Uterus (tissue), 4 donors: ENCODE results near the gene TMEM185A. TPM values are rescaled to one million over a fixed set of nuclear protein-coding genes. Genes with fewer than 3 reads are reported as not detected.
"Not testable (repeated sequence)": the region's sequence is repeated elsewhere in the genome, so short reads cannot be mapped to it uniquely, and the experiment has no call there.

Experiments
- DNase-seq, 2 donors: peaks; one replicate each; pipeline ENCODE4 v3.0.0-alpha.2; 2019 to 2020
- H3K27ac ChIP-seq, 2 donors: fragments of 200-600 bp; sonication (generic); 1 replicate in 1 of 2; 2 replicates in 1 of 2; pipeline ENCODE4 v1.5.1; 2016 to 2018
- H3K27me3 ChIP-seq, 2 donors: fragments of 200-600 bp; sonication (generic); one replicate each; pipeline ENCODE4 v1.5.1; 2018 to 2019; ENCODE audit warnings: control low read depth in 1 of 2
- H3K36me3 ChIP-seq, 2 donors: fragments of 200-600 bp; sonication (generic); one replicate each; pipeline ENCODE4 v1.5.1; 2019; ENCODE audit warnings: control low read depth in 1 of 2
- H3K4me1 ChIP-seq, 2 donors: fragments of 200-600 bp; sonication (generic); one replicate each; pipeline ENCODE4 v1.5.1; 2018 to 2019; ENCODE audit warnings: control low read depth in 1 of 2
- H3K4me3 ChIP-seq, 2 donors: fragments of 200-600 bp; sonication (generic); 1 replicate in 1 of 2; 2 replicates in 1 of 2; pipeline ENCODE4 v1.5.1; 2018 to 2019; ENCODE audit warnings: mild to moderate bottlenecking in 1 of 2
- H3K9me3 ChIP-seq, 2 donors: fragments of 200-600 bp; sonication (generic); one replicate each; pipeline ENCODE4 v1.5.1; 2019; ENCODE audit warnings: control low read depth in 1 of 2
- POLR2A ChIP-seq, 2 donors: fragments of 450-650 bp; IDR thresholded peaks; one replicate each; pipeline ENCODE4 v1.6.1; 2016; ENCODE audit warnings: antibody characterized with exemption in 2 of 2, mild to moderate bottlenecking in 1 of 2, moderate library complexity in 1 of 2
- intact Hi-C: fragments of 100-400 bp; cut with DNase I; formaldehyde crosslinking; loops from one replicate; pipeline ENCODE4 v1.15.1; 2023; ENCODE audit warnings: low total_unique reads
- total RNA-seq, 4 donors: library from RNA; depleted of rRNA in 3 of 4; stranded (reverse); fragments of >200 nt in 3 of 4; gene quantifications; one replicate each; pipeline versions ENCODE4 v1.1.0 to v1.2.4, GENCODE V29; 2014 to 2023
- TF ChIP-seq, protein P1 (sequence below), 4 experiments: fragments of 200-600 bp in 2 of 4; fragments of 450-650 bp in 2 of 4; sonication (generic) in 2 of 4; IDR thresholded peaks; one replicate each; pipeline ENCODE4 v1.5.1; 2016 to 2019; ENCODE audit warnings: antibody characterized with exemption in 4 of 4, mild to moderate bottlenecking in 2 of 4, moderate library complexity in 1 of 4
- donor health status: DM: yes; HTN: yes; CAD: no.

The TMEM185A gene
- total RNA-seq, 4 donors from 2014 or later = 2.0 to 33.9 (median 16.7) TPM

DNA sequence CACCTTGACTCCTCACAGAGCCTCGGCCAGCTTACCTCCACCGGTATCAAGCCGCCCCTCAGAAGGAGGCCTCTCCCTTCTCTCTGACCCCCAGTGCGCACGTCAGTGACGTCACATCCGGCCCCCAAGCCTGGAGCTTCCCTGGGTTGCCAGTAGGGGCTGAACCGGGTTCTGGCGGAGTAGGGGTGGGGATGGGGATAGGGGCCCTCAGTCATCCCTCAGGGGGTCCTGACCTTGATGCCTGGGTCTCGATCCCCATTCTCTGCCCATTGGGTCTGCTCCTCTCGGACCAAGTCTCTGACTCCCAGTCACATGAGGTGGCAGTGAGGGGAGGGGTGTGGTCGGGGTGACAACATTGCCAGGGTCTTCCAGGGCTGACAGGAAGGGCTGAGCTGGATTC lies 44.2 kb downstream of the TMEM185A start, which contains the start of gene MAGEA9B:
MAGEA9B (minus strand) TSS at position 101 of the 400 bp plus-strand sequence. CDS start 4,280 bp downstream, outside the sequence.
- DNase-seq, intact Hi-C loops, H3K4me1 ChIP-seq, H3K36me3 ChIP-seq, H3K4me3 ChIP-seq, H3K27ac ChIP-seq, H3K9me3 ChIP-seq, H3K27me3 ChIP-seq: not testable (repeated sequence)

DNA sequence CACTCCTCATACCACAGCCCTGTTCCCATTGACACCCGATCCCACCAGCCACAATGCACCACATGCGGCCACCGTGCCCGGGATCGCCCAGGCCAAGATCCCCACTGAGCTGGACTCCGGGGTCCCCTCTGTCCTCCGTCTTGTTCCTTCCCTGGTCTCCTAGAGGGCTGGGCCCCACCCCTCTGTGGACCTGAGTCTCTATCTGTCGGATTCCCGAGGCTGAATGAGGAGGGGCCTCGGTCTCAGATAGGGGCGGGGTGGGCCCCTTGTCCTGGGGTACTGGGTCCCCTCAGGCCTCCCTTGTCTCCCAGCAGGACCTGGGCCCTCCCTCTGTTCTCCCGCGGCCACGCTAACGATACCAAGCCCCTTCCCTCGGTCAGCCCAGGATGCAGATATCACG lies 46.0 kb downstream of the TMEM185A start:
- H3K27ac ChIP-seq, H3K27me3 ChIP-seq, H3K36me3 ChIP-seq, DNase-seq, intact Hi-C loops, H3K4me3 ChIP-seq, H3K9me3 ChIP-seq, H3K4me1 ChIP-seq: not testable (repeated sequence)

DNA sequence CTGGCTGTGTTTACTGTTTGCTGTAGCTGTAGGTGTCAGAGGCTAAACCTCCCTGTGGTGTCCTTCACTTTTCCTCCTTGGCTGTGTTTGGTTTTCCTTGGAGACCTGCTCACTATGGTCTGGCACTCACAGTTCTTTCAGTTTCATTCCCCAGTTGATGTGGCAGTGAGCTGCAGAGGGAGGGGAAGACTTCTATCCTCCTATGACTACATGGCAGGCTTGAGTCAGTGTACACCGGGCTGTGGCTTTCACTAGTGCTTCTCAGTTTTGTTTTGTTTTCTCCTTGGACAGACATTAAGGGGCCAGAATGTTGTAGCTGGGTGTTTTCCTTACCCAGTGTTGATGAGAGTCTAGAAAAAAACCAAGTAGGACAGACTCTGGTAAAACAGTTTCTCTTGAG lies 58.1 kb downstream of the TMEM185A start:
- H3K27me3 ChIP-seq, H3K9me3 ChIP-seq, H3K36me3 ChIP-seq, DNase-seq, intact Hi-C loops, H3K4me3 ChIP-seq, H3K4me1 ChIP-seq, H3K27ac ChIP-seq: not testable (repeated sequence)

DNA sequence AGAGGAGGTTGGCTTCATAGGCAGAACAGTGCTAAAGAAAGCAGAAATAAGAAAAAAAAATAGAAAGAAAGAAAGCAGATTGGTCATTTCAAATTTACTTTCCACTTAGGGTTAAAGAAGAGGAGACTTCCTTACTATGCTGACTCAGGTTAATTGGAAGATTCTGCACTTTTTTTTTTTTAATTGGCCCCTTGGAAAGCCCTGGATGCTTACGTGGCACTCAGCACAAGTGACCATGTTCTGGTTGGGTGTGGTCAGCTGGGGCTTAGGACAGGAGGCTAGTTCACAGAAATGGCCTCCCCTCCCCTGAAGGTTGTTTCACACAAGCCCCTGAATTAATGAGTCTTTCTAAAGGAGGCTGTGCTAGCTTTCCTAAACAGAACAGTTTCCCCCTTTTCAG lies 58.8 kb downstream of the TMEM185A start:
- intact Hi-C loops = no loop called here
- no peaks in the 10 kb centered on the region for H3K36me3 ChIP-seq
- no peak overlapping the region for H3K27ac ChIP-seq
- H3K4me1 ChIP-seq = no peaks in the 10 kb centered on the region
- no peak for TF ChIP-seq POLR2A (IDR thresholded peaks at IDR 0.05)
- no peak overlapping the region for H3K4me3 ChIP-seq
- H3K27me3 ChIP-seq = no peaks in the 10 kb centered on the region
- no peaks in the 10 kb centered on the region for H3K9me3 ChIP-seq
- no peak for DNase-seq

DNA sequence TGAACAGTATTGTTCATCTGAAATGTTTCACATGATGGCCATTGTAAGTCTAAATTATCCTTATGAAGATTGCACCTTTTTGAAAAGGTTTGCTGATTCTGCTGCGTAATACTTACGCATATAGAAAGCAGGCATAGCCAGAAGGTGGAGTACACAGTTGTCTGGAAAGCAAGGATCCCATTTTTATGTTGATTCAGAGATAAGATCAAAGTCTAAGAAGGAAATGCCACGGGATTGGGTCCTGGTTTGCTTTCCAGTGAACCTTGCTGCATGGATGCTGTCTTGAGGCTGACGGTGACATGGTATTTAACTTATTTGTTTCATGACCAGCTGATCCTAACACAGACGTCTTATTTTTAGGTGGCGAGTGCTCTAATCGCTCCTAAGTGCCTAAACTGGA lies 59.8 kb downstream of the TMEM185A start:
- no peak for TF ChIP-seq POLR2A (IDR thresholded peaks at IDR 0.05)
- TF ChIP-seq, protein P1, sequence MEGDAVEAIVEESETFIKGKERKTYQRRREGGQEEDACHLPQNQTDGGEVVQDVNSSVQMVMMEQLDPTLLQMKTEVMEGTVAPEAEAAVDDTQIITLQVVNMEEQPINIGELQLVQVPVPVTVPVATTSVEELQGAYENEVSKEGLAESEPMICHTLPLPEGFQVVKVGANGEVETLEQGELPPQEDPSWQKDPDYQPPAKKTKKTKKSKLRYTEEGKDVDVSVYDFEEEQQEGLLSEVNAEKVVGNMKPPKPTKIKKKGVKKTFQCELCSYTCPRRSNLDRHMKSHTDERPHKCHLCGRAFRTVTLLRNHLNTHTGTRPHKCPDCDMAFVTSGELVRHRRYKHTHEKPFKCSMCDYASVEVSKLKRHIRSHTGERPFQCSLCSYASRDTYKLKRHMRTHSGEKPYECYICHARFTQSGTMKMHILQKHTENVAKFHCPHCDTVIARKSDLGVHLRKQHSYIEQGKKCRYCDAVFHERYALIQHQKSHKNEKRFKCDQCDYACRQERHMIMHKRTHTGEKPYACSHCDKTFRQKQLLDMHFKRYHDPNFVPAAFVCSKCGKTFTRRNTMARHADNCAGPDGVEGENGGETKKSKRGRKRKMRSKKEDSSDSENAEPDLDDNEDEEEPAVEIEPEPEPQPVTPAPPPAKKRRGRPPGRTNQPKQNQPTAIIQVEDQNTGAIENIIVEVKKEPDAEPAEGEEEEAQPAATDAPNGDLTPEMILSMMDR (IDR thresholded peaks at IDR 0.05) = no peak

DNA sequence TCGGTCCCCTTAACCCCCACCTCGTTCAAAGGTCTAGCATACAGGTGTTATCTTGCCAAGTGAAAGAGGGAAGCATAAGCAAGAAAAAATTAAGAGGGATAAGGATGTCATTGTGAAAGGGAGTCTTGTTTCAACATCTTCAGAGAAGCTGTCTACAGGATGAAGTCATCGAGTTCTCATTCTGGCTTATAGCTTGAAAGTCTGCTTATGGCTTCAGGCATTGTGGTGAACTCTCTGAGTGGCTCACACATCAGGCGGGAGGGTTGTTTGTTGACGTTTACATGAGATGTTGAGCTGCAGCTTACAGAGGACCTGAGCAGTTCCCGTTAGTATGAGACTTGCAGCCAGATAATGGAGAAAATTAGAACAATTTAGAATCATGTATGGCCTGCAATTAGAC lies 60.9 kb downstream of the TMEM185A start:
- intact Hi-C loops = no loop called here
- H3K36me3 ChIP-seq = no peaks in the 10 kb centered on the region
- H3K9me3 ChIP-seq = no peaks in the 10 kb centered on the region
- H3K27ac ChIP-seq = no peak overlapping the region
- TF ChIP-seq, protein P1 (IDR thresholded peaks at IDR 0.05) = no peak
- no peak for TF ChIP-seq POLR2A (IDR thresholded peaks at IDR 0.05)
- H3K27me3 ChIP-seq = no peaks in the 10 kb centered on the region
- DNase-seq = no peak
- H3K4me1 ChIP-seq = no peaks in the 10 kb centered on the region
- no peak overlapping the region for H3K4me3 ChIP-seq

More for the DNA sequence above, 59.8 kb downstream of the TMEM185A start:
- no peaks in the 10 kb centered on the region for H3K9me3 ChIP-seq
- no peak overlapping the region for H3K27ac ChIP-seq
- no peaks in the 10 kb centered on the region for H3K27me3 ChIP-seq
- intact Hi-C loops = no loop called here
- no peak overlapping the region for H3K4me3 ChIP-seq
- no peaks in the 10 kb centered on the region for H3K36me3 ChIP-seq
- DNase-seq = no peak
- H3K4me1 ChIP-seq = no peaks in the 10 kb centered on the region

DNA sequence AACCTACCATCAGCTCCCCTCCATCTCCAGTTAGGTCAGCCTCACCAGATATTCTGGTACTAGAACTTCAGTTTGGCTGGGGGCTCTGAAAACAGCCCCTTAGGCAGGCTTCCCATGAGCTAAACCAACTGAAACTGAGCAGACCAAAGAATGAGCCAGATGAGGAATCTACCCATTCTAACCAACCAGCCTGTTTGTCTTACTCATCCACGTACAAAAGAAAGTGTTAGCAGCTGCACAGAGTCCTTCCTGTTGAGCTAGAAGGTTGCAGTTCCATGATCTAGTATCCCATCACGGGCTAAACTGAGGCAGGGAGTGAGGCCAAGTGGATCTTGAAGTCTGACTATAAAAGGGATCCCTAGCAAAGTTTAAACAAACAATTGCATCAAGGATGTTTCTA lies 61.8 kb downstream of the TMEM185A start:
- intact Hi-C loops = no loop called here
- DNase-seq = no peak
- H3K27me3 ChIP-seq = no peaks in the 10 kb centered on the region
- H3K27ac ChIP-seq = no peak overlapping the region
- H3K9me3 ChIP-seq = no peaks in the 10 kb centered on the region
- H3K4me1 ChIP-seq = no peaks in the 10 kb centered on the region
- H3K4me3 ChIP-seq = no peak overlapping the region
- TF ChIP-seq, protein P1 (IDR thresholded peaks at IDR 0.05) = no peak
- no peak for TF ChIP-seq POLR2A (IDR thresholded peaks at IDR 0.05)
- no peaks in the 10 kb centered on the region for H3K36me3 ChIP-seq
